Fibroblast of lung (primary cell): ENCODE data around the gene NME7. TPM values are rescaled to one million over a fixed set of nuclear protein-coding genes. Genes with fewer than 3 reads are reported as not detected.

ENCODE experiments used
- DNase-seq, 2 donors: peaks; one replicate each; pipeline versions ENCODE4 v3.0.0 to v3.0.0-alpha.2; 2010; ENCODE audit warnings: low read depth in 2 of 2
- H2AFZ ChIP-seq: 2 replicates; pipeline ENCODE4 v1.5.1; 2012; ENCODE audit warnings: low read length, control low read depth, inconsistent platforms
- H3K27ac ChIP-seq: 2 replicates; pipeline ENCODE4 v1.5.1; 2011; ENCODE audit warnings: low read length, control low read depth; ENCODE audit not compliant: insufficient read depth
- H3K27me3 ChIP-seq: 2 replicates; pipeline ENCODE4 v1.5.1; 2011; ENCODE audit warnings: mild to moderate bottlenecking, low read length; ENCODE audit not compliant: control insufficient read depth, insufficient read depth
- H3K36me3 ChIP-seq: 2 replicates; pipeline ENCODE4 v1.5.1; 2011; ENCODE audit warnings: low read length; ENCODE audit not compliant: control insufficient read depth, insufficient read depth
- H3K4me1 ChIP-seq: 2 replicates; pipeline ENCODE4 v1.5.1; 2011; ENCODE audit warnings: low read length; ENCODE audit not compliant: control insufficient read depth, insufficient read depth; ENCODE audit errors: extremely low read depth
- H3K4me2 ChIP-seq: 2 replicates; pipeline ENCODE4 v1.5.1; 2011; ENCODE audit warnings: low read length, control low read depth; ENCODE audit not compliant: insufficient read depth; ENCODE audit errors: extremely low read depth
- H3K4me3 ChIP-seq, 4 experiments: fragments of 200-600 bp in 1 of 4; sonication (generic) in 1 of 4; replicated peaks in 1 of 4; 2 replicates each; pipeline ENCODE4 v1.5.1; 2011 to 2016; ENCODE audit warnings: low read length in 4 of 4, low read depth in 3 of 4, mild to moderate bottlenecking in 3 of 4, control low read depth in 2 of 4, inconsistent platforms in 1 of 4, mixed read lengths in 1 of 4; ENCODE audit not compliant: insufficient read depth in 1 of 4; ENCODE audit errors: control extremely low read depth in 1 of 4
- H3K79me2 ChIP-seq: 2 replicates; pipeline ENCODE4 v1.5.1; 2012; ENCODE audit warnings: mild to moderate bottlenecking, low read length, inconsistent platforms; ENCODE audit not compliant: control insufficient read depth, insufficient read depth
- H3K9ac ChIP-seq: 2 replicates; pipeline ENCODE4 v1.5.1; 2011; ENCODE audit warnings: mild to moderate bottlenecking, low read length, control low read depth; ENCODE audit not compliant: insufficient read depth
- H3K9me3 ChIP-seq: 2 replicates; pipeline ENCODE4 v1.5.1; 2012; ENCODE audit warnings: low read depth, low read length; ENCODE audit not compliant: control insufficient read depth, insufficient read depth
- H4K20me1 ChIP-seq: 2 replicates; pipeline ENCODE4 v1.5.1; 2011; ENCODE audit warnings: low read length; ENCODE audit not compliant: control insufficient read depth, insufficient read depth; ENCODE audit errors: extremely low read depth
- CTCF ChIP-seq, 2 donors: IDR thresholded peaks in 1 of 2; conservative IDR thresholded peaks in 1 of 2; 1 replicate in 1 of 2; 2 replicates in 1 of 2; pipeline ENCODE4 v1.5.1; 2011 to 2012; ENCODE audit warnings: low read length in 2 of 2, control low read depth in 1 of 2, inconsistent platforms in 1 of 2, low read depth in 1 of 2, mild to moderate bottlenecking in 1 of 2
- EZH2 ChIP-seq: IDR thresholded peaks from 2 replicates; pipeline ENCODE4 v1.5.1; 2012; ENCODE audit warnings: low read length, control low read depth, mild to moderate bottlenecking; ENCODE audit errors: missing control alignments
- polyA plus RNA-seq, 2 donors: library from polyadenylated mRNA; depleted of rRNA in 1 of 2; stranded (reverse) in 1 of 2; unstranded in 1 of 2; fragments of >200 nt; gene quantifications; 2 replicates each; pipeline ENCODE4 v1.2.1, GENCODE V29; 2011 to 2012; ENCODE audit warnings: missing spikeins in 1 of 2
- total RNA-seq: library from RNA; depleted of rRNA; stranded (reverse); fragments of >200 nt; gene quantifications from 2 replicates; pipeline ENCODE4 v1.2.1, GENCODE V29; 2014

The NME7 gene
- total and polyA plus RNA-seq, 2 donors (not counting 1 experiment from before 2014, with no cell fraction given), result 21.0 to 30.8 TPM

- no peak overlapping the region for H3K9ac ChIP-seq
- no peaks in the 10 kb centered on the region for H3K9me3 ChIP-seq
- no peak overlapping the region for H3K4me2 ChIP-seq
- H4K20me1 ChIP-seq, result no peaks in the 10 kb centered on the region
- no peaks in the 10 kb centered on the region for H3K36me3 ChIP-seq
- no peaks in the 10 kb centered on the region for H3K4me1 ChIP-seq
- H3K4me3 ChIP-seq, result no peak overlapping the region
- H2AFZ ChIP-seq, result no peak overlapping the region
- no peak for TF ChIP-seq CTCF (conservative IDR thresholded peaks at IDR 0.05 in 1 of 2, IDR thresholded peaks at IDR 0.05 in 1 of 2; ENCODE audit: low read depth in 1 of 2, low read length in 2 of 2)
- no peak for TF ChIP-seq EZH2
- H3K27me3 ChIP-seq, result no peaks in the 10 kb centered on the region
- DNase-seq, result no peak
- H3K79me2 ChIP-seq, result no peaks in the 10 kb centered on the region
- H3K27ac ChIP-seq, result no peak overlapping the region
These were observed 45.5 kb downstream of the NME7 start for GRCh38 chr1:169322138-169322537.

- Histone ChIP-seq H3K9me3 (no peaks in the 10 kb centered on the region), H3K27me3 (no peaks in the 10 kb centered on the region), H3K27ac (no peak overlapping the region), H3K4me3 (no peak overlapping the region), H3K79me2 (no peaks in the 10 kb centered on the region), H2AFZ (no peak overlapping the region), H3K9ac (no peak overlapping the region), H3K4me1 (no peaks in the 10 kb centered on the region), H3K4me2 (no peak overlapping the region), H3K36me3 (no peaks in the 10 kb centered on the region), H4K20me1 (no peaks in the 10 kb centered on the region)
- DNase-seq, result peak; percentile 55 to 84
- TF ChIP-seq CTCF (conservative IDR thresholded peaks at IDR 0.05 in 1 of 2, IDR thresholded peaks at IDR 0.05 in 1 of 2; ENCODE audit: low read depth in 1 of 2, low read length in 2 of 2), result no peak
- TF ChIP-seq EZH2, result no peak
These were observed 46.1 kb downstream of the NME7 start for GRCh38 chr1:169321539-169321938.

GRCh38 chr1:169318536-169319244 is 48.9 kb downstream of the NME7 start:
- Histone ChIP-seq H3K36me3 (no peaks in the 10 kb centered on the region), H3K27ac (no peak overlapping the region), H3K4me1 (no peaks in the 10 kb centered on the region), H3K4me2 (no peak overlapping the region), H3K9me3 (no peaks in the 10 kb centered on the region), H3K79me2 (no peaks in the 10 kb centered on the region), H3K4me3 (no peak overlapping the region), H2AFZ (no peak overlapping the region), H3K9ac (no peak overlapping the region), H4K20me1 (no peaks in the 10 kb centered on the region), H3K27me3 (no peaks in the 10 kb centered on the region)
- no peak for TF ChIP-seq CTCF (conservative IDR thresholded peaks at IDR 0.05 in 1 of 2, IDR thresholded peaks at IDR 0.05 in 1 of 2; ENCODE audit: low read depth in 1 of 2, low read length in 2 of 2)
- TF ChIP-seq EZH2, result no peak
- no peak for DNase-seq
